OCI-LY7 (cell line): Measurements from ENCODE around the gene BCL2L12. TPM values are rescaled to one million over a fixed set of nuclear protein-coding genes. Genes with fewer than 3 reads are reported as not detected.

ENCODE experiments used
- BruUV-seq: library from RNA; stranded (reverse); fragments of 400-500 nt; replicated peaks from 2 replicates; lab custom pipeline; 2021; lab: Mats Ljungman, UMichigan
- CTCF ChIA-PET: fragments of 300-600 bp; sonication (Branson Sonifier 250); formaldehyde crosslinking; loops from one replicate; lab custom pipeline; 2022; ENCODE audit warnings: antibody characterized with exemption; ENCODE audit not compliant: unreplicated experiment; lab: Charles Lee
- POLR2A ChIA-PET: fragments of 300-600 bp; sonication (Branson Sonifier 250); formaldehyde crosslinking; loops from one replicate; lab custom pipeline; 2022; ENCODE audit warnings: antibody characterized with exemption; lab: Charles Lee
- DNase-seq: peaks from one replicate; pipeline ENCODE4 v3.0.0-alpha.2; 2015; ENCODE audit warnings: low spot score
- H2AFZ ChIP-seq: fragments of 200-600 bp; sonication (generic), shearing (Covaris generic); 2 replicates; pipeline ENCODE4 v1.6.1; 2014; ENCODE audit warnings: mild to moderate bottlenecking, antibody characterized with exemption, low read length, moderate library complexity
- H3K27ac ChIP-seq: fragments of 200-600 bp; sonication (generic); 2 replicates; pipeline ENCODE4 v1.5.1; 2014; ENCODE audit warnings: mixed run types, low read depth, mild to moderate bottlenecking, moderate library complexity, low read length, inconsistent platforms; ENCODE audit not compliant: poor library complexity, severe bottlenecking
- H3K36me3 ChIP-seq: fragments of 200-600 bp; sonication (generic); 2 replicates; pipeline ENCODE4 v1.6.1; 2014; ENCODE audit warnings: mild to moderate bottlenecking, antibody characterized with exemption, low read length, moderate library complexity, mixed read lengths; ENCODE audit not compliant: insufficient read depth
- H3K4me1 ChIP-seq: fragments of 200-600 bp; sonication (generic); 2 replicates; pipeline ENCODE4 v1.5.1; 2014; ENCODE audit warnings: mild to moderate bottlenecking, low read length; ENCODE audit not compliant: insufficient read depth, poor library complexity, severe bottlenecking
- H3K4me2 ChIP-seq: fragments of 200-600 bp; sonication (generic); 2 replicates; pipeline ENCODE4 v1.6.1; 2014; ENCODE audit warnings: mild to moderate bottlenecking, low read length
- H3K4me3 ChIP-seq: fragments of 200-600 bp; sonication (generic); 2 replicates; pipeline ENCODE4 v1.5.1; 2014; ENCODE audit warnings: mild to moderate bottlenecking, low read depth, low read length; ENCODE audit not compliant: poor library complexity, severe bottlenecking
- H3K79me2 ChIP-seq: fragments of 200-600 bp; sonication (generic); 2 replicates; pipeline ENCODE4 v1.6.1; 2016; ENCODE audit warnings: low read depth, mild to moderate bottlenecking, low read length, moderate library complexity, mixed read lengths; ENCODE audit not compliant: insufficient read depth
- H3K9me2 ChIP-seq: fragments of 200-600 bp; sonication (generic); 2 replicates; pipeline ENCODE4 v1.6.1; 2016; ENCODE audit warnings: mild to moderate bottlenecking, low read length, mixed read lengths; ENCODE audit not compliant: insufficient read depth
- H3K9me3 ChIP-seq: fragments of 200-600 bp; sonication (generic); 2 replicates; pipeline ENCODE4 v1.6.1; 2014; ENCODE audit warnings: mild to moderate bottlenecking, mixed run types, low read length, mixed read lengths
- H4K20me1 ChIP-seq: fragments of 200-600 bp; sonication (generic); 2 replicates; pipeline ENCODE4 v1.6.1; 2014; ENCODE audit warnings: mild to moderate bottlenecking, antibody characterized with exemption, low read length, moderate library complexity, mixed read lengths; ENCODE audit not compliant: insufficient read depth
- EZH2phosphoT487 ChIP-seq: fragments of 200-600 bp; sonication (generic); IDR thresholded peaks from 2 replicates; pipeline ENCODE4 v1.6.1; 2018; ENCODE audit warnings: low read depth, borderline replicate concordance, mild to moderate bottlenecking, mixed run types, antibody characterized with exemption, low read length, moderate library complexity, mixed read lengths
- intact Hi-C: fragments of 100-400 bp; cut with micrococcal nuclease; formaldehyde crosslinking; loops from one replicate; pipeline ENCODE4 v1.10.0; 2022; ENCODE audit not compliant: unreplicated experiment
- total RNA-seq, 2 experiments: library from RNA; depleted of rRNA in 1 of 2; stranded (reverse); fragments of >200 nt in 1 of 2; shearing (Covaris generic) in 1 of 2; gene quantifications; 2 replicates each; pipeline ENCODE4 v1.2.3, GENCODE V29; 2014 to 2022
- TF ChIP-seq, protein P1 (sequence below): fragments of 200-600 bp; sonication (generic); conservative IDR thresholded peaks from 2 replicates; pipeline ENCODE4 v1.5.1; 2014; ENCODE audit warnings: mild to moderate bottlenecking, antibody characterized with exemption, low read length, moderate library complexity, mixed read lengths

BCL2L12 gene
- total RNA-seq, 2 experiments from 2014 or later: 38.9 to 65.4 TPM

- intact Hi-C loops: no loop called here
- H3K9me2 ChIP-seq: no peaks in the 10 kb centered on the region
- no peaks in the 10 kb centered on the region for H3K79me2 ChIP-seq
- H4K20me1 ChIP-seq: no peaks in the 10 kb centered on the region
- no peak overlapping the region for H3K4me3 ChIP-seq
- no peak for DNase-seq
- no peak overlapping the region for H3K4me2 ChIP-seq
- CTCF ChIA-PET: no interaction called here
- TF ChIP-seq, protein P1, sequence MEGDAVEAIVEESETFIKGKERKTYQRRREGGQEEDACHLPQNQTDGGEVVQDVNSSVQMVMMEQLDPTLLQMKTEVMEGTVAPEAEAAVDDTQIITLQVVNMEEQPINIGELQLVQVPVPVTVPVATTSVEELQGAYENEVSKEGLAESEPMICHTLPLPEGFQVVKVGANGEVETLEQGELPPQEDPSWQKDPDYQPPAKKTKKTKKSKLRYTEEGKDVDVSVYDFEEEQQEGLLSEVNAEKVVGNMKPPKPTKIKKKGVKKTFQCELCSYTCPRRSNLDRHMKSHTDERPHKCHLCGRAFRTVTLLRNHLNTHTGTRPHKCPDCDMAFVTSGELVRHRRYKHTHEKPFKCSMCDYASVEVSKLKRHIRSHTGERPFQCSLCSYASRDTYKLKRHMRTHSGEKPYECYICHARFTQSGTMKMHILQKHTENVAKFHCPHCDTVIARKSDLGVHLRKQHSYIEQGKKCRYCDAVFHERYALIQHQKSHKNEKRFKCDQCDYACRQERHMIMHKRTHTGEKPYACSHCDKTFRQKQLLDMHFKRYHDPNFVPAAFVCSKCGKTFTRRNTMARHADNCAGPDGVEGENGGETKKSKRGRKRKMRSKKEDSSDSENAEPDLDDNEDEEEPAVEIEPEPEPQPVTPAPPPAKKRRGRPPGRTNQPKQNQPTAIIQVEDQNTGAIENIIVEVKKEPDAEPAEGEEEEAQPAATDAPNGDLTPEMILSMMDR: no peak
- TF ChIP-seq EZH2phosphoT487: no peak
- peaks cover 82% of the 10 kb centered on the region for H3K36me3 ChIP-seq
- no peak overlapping the region for H3K27ac ChIP-seq
- H3K9me3 ChIP-seq: no peaks in the 10 kb centered on the region
- POLR2A ChIA-PET: interaction anchor here (0.7 kb wide), 1 partner anchor 10 kb away, joined by 5 read pairs; no protein-coding TSS in a partner anchor
- peaks cover 5% of the 10 kb centered on the region for H3K4me1 ChIP-seq
- no peak overlapping the region for H2AFZ ChIP-seq
- no TSS peak for BruUV-seq
These were observed 22.0 kb downstream of the BCL2L12 start for GRCh38 chr19:49687566-49688316.

DNA sequence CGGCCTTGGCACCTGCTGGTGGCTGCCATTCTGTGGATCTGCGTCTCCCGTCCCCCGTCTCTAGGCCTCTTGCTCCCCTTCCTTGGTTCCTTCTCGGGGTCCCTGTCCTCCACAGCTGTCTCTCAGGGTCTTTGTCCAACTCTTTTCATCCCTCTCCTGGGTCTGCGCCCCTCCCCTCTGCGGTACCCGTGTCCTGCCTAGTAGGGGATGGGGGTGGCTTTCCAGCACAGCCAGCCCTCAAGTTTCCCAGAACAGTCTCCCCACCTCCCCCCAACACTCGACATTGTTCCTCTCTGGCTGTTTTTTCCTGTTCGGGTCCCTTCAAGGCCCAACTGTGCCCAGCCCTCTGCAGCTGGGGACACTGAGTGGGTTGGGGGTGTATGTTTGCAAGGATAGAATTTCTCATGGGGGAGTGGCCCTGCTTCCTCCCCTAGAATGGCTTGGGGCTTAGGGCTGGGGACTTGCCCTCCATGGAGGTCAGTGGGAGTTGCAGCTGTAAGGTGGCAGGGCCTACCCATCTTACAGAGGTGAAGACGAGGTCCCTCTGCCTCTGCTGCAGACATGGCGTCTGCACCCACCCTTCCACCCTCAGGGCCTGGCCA is 22.9 kb downstream of the BCL2L12 start:
- H3K4me3 ChIP-seq: no peak overlapping the region
- no peak for DNase-seq
- BruUV-seq: no TSS peak

More for the DNA sequence above, 22.9 kb downstream of the BCL2L12 start:
- Histone ChIP-seq H3K9me2 (no peaks in the 10 kb centered on the region), H3K4me2 (no peak overlapping the region), H3K4me1 (peaks cover 5% of the 10 kb centered on the region), H3K9me3 (no peaks in the 10 kb centered on the region), H2AFZ (no peak overlapping the region), H3K79me2 (no peaks in the 10 kb centered on the region), H4K20me1 (no peaks in the 10 kb centered on the region), H3K36me3 (peaks cover 73% of the 10 kb centered on the region), H3K27ac (no peak overlapping the region)
- intact Hi-C loops: no loop called here
- CTCF ChIA-PET: no interaction called here
- POLR2A ChIA-PET: no interaction called here
- no peak for TF ChIP-seq EZH2phosphoT487
- TF ChIP-seq, protein P1: no peak
